Left kidney (tissue), 2 donors: ENCODE measurements around the gene RPL32. TPM values are rescaled to one million over a fixed set of nuclear protein-coding genes. Genes with fewer than 3 reads are reported as not detected.
A peak's percentile ranks its signal among the peaks of the same experiment; 100 is the strongest.
"Not testable (repeated sequence)": the region's sequence is repeated elsewhere in the genome, so short reads cannot be mapped to it uniquely, and the experiment has no call there.

Experiments
- DNase-seq: peaks from one replicate; pipeline ENCODE4 v3.0.0-alpha.2; 2013
- polyA plus RNA-seq: library from polyadenylated mRNA; unstranded; fragments of 120-200 nt; gene quantifications from one replicate; pipeline ENCODE4 v1.2.1, GENCODE V29; 2013; ENCODE audit not compliant: insufficient read length

The RPL32 gene
- polyA plus RNA-seq, 1 donor, result 1,889 TPM

DNA sequence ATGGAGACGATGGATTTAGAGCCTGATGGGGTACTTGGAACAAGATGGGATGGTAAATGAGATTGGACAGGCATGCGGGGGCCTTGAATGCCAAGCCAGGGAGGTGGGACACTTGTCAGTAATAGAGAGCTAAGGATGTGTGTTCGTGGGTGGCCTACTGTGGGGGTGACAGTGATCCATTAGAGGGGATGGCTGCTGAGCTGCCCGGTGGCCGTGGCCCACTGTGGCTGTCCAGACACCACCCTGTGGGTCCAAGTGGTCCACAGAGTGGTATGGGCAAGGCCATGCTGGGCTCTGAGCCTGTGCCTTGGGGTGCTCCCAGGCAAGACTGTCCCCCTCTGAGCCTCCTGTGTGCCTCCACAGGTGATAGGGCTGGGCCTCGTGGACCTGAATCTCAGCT is 27.4 kb downstream of the RPL32 start:
- DNase-seq, result no peak

DNA sequence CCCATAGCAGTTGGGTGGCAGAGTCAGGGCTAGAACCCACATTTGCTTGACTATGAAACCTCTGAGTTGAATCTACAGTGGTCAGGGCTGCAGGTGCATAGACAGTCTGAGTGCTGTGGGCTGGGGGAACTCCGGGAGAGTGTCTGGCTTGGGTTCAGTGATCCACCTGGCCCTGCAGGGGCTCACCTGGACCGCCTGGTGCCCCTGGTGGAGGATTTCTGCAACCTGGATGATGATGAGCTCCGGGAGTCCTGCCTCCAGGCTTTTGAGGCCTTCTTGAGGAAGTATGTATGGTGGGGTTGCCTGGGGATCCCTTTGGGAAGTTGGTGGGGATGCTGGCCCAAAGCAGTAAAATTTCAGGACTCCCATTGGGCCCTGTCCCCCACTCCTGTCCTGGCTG is 28.6 kb downstream of the RPL32 start:
- no peak for DNase-seq

DNA sequence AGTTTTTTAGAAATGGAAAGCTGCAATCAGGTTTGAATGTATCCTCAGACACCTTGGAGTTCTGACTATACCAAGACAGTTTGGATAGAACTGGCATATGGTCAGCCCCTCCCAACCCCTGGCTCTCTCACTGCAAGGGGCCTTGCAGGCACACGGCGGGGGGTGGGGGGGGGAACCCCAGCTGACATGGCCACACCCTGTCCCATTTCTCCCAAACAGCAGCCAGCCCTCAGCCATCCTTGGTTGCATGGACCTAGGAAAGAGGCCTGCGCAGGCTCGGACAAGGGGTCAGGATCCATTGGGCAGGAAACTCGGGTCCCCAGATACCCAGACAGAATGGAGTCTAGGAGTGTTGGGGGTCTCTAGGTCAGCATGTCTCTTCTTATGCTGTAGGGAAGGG is 30.4 kb downstream of the RPL32 start:
- no peak for DNase-seq

DNA sequence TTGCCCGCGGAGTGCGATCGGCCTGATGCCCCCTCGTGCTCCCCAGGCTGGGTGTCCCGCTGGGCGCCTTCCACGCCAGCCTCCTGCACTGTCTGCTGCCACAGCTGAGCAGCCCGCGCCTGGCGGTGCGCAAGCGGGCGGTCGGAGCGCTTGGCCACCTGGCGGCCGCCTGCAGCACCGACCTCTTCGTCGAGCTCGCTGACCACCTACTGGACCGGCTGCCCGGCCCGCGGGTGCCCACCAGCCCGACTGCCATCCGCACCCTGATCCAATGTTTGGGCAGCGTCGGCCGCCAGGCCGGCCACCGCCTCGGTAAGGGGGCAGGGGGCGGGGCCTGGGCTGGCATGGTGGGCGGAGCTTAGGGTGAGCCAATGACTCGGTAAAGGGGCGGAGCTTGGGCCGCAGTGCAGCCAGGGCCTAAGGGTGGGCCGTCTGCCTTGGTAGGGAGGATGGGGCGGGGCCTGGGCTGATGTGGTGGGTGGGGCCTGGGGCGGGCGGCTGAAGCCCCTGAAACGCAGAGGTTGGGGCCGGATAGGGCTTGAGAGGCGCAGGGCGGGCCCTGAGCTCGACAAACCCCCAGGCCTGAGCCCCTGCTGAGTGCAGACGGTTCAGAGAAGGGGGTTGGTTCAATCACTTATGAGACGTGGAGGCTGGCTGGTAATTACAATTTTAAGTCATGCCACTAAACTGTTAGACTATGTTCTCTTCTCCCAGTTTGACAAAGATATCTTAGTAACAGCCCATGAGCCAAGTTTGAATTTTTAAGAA is 31.2 kb downstream of the RPL32 start:
- DNase-seq, result peak; percentile 93

DNA sequence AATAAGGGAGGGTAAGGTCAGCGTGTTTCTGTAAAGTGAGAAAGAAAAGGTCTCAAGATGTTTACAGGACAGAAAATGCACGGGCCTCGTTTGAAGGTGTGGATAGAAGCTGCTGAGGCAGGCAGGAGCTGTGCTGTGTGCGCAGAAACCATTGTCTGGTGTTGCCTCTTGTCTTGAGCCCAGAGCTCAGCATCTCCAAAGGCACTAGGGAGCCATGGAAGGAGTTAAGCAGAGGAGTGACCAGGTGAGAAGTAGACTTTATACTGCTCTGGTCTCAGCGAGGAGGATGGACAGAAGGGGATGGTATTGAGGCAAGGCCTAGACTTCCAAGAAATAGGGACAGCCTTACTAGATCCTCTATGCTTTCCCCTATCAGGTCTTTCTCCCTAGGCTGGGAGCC is 31.9 kb downstream of the RPL32 start:
- no peak for DNase-seq

DNA sequence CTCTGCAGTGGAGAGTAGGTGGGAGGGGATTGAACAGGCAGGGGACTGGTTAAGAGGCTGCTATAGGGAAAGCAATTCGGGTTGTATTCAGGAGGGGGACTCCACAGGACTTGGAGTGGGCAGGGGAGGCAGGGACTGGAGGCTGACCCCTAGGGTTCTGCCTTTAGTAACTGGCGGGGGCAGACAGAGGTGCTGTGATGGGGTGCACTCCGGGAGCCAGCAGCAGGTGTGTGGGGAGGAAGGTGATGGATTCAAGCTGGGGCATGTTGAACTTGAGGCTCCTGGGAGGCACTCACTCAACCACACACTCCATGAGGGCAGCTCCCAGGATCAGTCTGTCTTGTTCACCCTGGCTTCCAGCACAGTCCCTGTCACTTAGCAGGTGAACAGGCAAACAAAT is 32.4 kb downstream of the RPL32 start:
- DNase-seq, result no peak

DNA sequence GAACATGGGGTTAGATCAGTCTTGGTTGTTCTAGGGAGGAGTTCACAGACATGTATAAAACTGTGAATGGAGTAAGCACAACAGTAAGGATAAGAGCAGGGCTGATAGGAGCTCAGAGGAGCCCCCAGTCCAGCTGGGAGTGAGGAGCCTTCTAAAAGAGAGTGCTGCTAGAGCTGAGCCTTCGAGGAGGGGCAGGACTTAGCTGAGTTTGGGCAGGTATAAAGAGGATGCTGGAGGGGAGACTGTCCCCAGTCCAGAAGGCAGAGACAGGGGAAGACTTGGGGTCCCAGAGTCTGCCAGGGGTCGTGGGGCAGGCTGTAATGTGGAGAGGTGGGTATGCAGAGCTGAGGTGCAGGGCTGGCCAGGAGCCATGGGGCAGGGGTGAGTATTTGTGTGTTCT is 32.8 kb downstream of the RPL32 start:
- DNase-seq, result no peak

DNA sequence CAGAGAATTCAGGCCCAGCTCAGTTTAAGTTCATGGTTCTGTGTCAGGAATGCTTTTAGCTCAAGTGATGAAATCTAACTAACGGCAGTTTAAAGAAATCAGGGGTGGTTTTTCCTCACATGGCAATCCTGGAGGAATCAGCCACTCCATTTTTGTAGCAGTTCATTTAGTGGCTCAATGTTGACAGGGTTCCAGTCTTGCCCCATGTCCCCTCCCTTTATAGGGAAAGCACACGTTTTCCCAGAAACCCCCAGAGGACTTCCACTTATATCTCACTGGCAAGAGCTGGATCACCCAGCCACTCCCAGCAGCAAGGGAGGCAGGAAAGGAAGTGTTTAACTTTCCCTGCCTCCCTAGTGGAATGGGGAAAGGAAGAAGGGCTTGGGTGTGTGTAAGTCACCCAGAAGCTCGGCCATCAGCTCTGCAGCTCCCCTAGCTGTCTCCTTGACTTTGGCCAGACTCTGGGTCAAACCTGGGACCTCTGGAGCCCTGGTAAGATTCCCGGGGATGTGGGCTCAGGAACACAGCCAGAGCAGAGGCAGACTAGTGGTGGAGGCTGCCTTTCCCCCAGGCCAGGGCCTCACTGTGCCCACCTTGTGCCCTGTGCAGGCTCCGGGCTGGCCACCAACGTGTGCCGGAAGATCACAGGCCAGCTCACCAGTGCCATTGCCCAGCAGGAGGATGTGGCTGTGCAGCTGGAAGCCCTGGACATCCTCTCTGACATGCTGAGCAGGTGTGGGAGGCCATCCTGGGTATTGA is 33.6 kb downstream of the RPL32 start:
- no peak for DNase-seq

DNA sequence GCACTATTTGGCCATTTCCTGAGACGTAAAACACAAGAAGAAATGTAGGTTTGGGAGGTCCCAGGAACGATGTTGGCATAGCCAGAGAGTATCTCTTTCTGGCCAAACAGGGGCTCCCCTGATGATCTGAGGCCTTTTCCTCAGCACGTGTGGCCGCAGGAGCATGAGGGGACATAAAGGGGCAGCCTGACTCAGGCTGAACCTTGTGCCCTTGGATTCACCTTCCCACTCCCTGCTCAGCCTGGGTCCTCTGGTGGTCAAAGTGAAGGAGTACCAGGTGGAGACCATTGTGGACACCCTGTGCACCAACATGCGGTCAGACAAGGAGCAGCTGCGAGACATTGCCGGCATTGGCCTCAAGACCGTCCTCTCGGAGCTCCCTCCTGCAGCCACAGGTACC is 34.3 kb downstream of the RPL32 start:
- no peak for DNase-seq

DNA sequence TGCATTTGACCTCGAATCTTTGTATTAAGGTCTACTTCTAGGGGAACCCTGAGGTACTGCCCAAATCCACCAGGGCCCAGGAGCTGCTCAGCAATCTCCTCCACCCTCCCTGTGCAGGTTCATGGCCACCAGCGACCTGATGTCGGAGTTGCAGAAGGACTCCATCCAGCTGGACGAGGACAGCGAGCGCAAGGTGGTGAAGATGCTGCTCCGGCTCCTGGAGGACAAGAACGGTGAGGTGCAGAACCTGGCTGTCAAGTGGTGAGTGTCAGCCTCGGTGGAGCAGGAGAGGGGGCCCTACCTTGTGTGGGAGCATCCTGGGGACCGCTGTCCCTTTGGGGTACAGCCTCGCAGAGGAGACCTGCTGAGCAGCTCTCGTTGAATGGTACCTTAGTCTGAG is 38.0 kb downstream of the RPL32 start:
- DNase-seq, result no peak

DNA sequence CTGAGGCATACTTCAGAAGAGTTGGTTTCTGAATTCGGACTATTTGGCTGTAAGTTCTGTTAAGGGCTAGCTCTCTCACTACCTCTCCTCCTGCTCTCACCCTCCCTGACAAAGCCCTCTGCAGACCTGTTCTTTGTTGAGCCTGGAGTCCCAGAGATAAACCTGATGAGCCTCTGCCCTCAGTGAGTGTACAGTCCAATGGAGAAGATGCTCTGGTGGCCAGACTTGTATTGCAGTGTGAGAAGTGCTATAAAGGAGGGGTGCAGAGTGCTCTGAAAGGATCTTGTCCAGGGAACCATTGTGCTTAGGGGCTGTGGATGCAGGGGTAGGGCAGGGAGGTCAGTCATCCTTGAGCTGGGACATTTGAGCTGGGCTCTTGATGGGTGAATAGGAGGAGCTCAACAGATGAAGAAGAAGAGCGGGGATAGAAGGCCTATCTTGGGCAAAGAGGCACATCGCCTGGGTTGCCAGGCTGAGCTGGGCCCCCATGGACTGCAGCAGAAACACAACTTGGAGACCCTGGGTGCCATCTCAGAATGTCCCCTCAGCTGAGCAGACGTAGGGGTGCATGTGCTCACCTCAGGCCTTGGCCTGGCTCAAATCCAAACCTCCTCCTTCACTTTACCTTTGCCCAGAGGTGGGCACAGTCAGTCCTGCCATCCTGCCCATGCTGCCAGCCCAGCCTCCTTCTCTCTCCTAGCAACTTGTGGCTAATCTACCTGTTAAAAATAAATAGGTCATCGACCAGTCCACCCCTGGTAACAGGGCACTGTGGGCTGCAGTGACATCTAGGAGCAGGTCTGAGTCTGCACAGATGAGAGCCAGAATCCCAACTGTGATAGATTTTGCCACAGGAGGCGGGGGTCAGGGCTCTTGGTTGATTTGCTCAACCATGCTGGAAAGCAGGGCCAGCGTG is 41.6 kb downstream of the RPL32 start:
- DNase-seq, result no peak

DNA sequence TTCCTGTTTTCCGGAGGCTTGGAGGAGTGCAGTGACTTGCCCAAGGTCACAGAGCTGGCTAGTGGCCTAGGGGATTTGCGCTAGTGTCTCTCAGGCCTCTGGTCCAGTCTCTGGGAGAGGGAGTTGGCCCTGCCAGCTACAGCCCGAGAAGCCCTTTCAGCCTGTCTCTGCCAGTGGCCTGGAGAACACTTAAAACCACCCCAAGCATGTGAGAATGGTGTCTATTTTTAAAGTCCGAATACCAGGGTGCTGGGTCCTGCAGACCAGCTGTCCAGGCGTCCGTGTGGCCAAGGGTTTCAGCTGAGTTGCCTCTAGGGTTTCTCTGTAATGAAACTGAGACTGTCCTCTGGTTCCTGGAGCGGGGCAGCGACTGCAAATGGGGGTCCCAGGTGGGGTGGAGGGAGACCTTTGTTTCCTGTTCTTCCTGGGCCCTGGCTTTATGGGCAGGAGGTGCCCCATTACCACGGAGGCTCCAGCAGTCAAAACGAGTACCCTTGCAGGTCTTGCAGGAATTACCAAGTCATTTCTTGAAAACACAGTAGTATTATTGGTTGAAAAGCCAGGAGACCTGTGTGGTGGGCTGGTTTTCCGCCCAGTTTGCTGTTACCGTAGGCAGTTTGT is 42.7 kb downstream of the RPL32 start:
- DNase-seq, result no peak

DNA sequence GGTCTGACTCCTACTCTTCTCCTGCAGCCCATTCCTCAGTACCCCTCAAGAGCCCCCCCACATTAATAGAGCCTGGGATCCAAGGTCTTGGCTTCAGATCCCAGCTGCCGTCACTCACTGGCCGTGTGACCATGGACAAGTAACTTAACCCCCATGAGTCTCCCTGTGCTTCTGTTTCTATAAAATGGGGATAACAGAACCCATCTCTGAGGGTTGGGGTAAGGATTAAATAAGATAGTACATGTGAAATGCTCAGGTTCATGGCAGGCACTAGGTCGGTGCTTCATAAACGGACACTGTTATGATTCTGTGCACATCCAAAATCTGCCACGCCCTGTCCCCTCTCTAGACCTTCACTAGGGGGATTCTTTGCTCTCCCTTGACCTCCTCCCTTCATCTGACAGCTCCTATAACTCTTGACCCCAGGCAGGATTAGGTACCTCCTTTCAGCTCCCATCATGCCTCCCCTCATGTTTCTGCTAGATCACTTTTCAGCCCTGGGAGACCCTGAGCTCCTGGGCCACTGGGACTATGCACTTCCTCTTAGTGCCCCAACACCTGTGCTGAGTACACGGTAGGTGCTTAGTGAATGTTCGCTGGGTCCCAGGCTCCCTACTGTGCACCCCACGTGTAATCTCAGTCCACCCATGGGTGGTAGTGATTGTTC is 43.3 kb downstream of the RPL32 start:
- DNase-seq, result no peak

DNA sequence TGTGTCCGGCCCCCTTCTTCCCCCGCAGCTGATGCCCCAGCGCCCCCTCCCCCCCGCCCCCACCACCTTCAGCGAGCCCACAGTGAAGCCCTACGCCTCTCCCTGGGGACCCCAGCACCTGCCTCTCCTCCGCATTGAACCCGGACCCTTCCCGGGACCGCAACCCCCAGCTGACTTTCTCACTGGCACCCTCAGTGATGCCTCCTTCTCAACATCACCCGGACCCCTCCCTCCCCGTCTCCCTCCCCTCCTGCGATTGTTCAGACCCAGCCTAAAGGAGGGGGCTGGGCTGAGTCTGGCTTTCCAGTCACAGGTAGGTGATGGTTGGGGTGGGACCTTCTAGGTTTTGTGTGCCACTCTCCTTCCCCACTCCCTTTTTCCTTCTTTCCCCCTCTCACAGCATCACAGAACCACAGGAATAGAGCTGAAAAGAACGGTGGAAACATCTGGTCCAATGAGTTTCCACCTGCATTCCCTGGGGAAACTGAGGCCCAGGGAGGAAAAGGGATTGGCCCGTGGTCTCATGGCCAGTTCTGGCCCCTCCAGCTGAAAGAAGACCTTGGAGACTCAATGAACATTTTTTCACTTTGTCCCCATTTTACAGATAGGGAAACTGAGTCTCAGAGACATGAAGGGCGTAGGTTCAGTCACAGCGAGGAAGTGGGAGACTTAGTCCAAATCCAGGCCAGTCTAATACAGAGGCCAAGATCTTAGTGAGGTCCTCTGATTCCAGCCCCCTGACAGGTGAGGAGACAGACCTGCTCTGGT is 44.1 kb downstream of the RPL32 start:
- DNase-seq, result no peak

DNA sequence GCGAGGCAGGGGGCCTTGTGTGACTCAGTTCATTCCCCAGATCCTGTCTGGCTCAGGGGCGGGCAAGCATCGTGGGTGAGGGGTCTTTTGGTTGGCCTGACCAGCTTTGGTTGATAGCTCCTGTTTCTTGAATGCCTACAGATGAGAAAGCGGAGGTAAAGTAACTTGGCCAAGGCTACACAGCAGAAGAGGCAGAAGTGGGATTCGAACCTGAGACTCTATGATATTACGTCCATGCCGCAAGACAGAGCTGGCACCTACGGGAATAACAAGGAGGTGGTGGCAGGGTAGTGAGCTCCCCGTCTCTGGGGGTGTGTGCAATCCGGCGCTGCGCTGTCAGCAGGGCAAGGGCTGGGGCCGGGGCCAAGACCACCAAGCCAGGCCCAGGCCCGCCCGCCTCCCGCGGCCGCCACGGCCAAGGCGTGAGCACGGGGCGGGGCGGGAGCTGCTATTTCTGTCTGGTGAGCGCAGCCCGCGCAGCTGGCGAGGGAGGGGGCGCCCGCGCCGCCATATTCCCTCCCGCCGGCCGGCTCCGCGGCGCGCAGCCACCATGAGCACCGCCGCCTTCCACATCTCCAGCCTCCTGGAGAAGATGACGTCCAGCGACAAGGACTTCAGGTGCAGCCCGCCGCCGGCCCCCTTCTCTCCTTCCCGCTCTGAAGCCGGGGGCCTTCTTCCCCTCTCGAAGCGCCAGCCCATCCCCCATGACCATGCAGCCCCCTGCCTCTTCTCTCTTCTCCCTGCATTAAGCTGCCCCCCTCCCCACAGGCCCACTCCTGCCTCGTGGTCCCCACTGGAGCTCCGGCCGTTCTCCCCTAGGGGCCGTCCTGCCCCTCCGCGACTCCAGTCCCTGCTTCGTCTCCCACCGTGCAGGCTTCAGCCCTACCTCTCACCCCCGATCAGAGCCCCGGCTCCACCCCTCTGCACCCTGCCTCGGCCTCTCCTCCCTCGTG is 44.9 kb downstream of the RPL32 start, which contains the start of gene CAND2:
Gene CAND2 (plus strand): TSS at position 510 of the 953 bp plus-strand sequence. CDS start 41 bp downstream, at position 551.
- DNase-seq, result peak; percentile 68

DNA sequence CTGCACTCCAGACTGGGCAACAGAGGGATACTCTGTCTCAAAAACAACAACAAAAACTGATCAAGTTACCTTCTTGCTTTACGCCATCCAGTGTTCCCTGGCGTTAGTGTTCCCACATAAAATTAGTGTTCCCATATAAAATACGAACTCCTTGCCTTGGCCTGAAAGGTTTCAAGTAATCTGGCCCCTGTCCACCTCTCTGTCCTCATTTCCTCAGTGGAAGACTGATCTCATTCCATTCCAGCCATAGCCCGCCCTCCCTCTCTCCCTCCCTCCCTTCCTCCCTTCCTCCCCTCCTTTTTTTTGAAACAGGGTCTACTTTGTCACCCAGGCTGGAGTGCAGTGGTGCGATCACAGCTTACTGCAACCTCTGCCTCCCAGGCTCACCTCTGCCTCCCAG is 47.7 kb downstream of the RPL32 start:
- no peak for DNase-seq

DNA sequence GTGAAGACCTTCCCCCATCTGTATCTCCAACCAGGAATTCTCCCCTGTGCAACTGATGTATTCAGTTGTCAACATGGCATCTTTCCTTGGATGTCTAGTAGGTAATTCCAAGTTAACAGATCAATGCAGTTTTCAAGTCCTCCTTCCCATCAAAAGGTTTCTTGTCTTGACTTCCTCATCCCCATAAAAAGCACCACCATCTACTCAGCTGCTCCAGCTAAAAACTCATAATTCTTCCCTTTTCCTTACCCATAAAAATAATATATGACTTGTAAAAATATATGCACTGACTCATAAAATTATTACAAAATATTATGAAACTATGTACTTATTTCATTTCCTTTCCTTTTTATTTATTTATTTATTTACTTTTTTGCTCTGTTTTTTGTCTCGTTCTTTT is 49.9 kb downstream of the RPL32 start:
- DNase-seq, result no peak

DNA sequence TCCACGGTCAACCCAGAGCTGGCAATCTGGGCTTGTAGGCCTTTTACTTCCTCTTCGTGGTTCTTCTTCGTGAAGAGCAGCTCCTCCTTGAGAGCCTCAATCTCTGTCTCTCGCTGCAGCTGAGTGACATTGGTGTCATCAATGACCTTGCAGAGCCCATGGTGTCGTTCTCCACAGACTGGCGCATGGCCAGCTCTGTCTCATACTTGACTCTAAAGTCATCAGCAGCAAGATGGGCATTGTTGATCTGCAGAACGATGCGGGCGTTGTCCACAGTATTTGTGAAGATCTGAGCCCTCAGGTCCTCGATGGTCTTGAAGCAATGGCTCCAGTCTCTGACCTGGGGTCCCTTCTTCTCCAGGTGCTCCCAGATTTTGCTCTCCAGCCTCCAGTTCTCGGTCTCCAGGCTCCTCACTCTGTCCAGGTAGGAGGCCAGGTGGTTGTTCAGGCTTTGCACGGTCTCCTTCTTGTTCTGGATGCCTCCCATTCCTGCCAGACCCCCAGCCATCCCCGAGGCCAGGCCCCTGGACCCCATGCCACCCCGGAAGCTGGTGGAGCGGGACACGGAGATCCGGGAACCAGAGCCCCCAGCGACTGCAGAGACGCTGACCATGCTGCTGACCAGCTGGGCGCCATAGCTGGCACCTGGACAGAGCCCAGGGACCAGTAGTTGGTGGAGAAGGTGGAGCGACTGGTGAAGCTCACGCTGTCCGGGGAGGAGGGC is 53.2 kb downstream of the RPL32 start:
- DNase-seq, result not testable (repeated sequence)

DNA sequence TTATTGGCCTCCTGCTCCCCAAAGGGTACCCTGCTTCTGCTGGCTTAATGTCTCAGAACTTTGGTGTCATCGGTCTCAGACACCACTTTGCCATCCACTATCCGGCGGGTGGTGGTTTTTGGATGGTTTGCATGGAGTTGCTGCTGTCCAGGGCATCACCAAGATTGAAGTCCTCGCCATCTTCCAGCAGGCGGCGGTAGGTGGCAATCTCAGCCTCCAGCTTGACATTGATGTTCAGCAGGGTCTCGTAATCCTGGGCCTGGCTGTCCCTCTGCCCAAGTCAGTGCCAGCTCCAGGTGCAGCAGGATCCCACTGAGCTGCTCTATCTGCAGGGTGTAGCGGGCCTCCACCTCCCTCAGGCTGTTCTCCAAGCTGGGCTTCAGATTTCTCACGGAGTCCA is 54.0 kb downstream of the RPL32 start:
- DNase-seq, result not testable (repeated sequence)
